SK-N-SH (cell line): ENCODE data around the gene CCSER1. TPM values are rescaled to one million over a fixed set of nuclear protein-coding genes. Genes with fewer than 3 reads are reported as not detected.

ENCODE experiments used
- CTCF ChIA-PET: fragments of 300-600, 350-600 bp; formaldehyde crosslinking; extraction: SDS; loops from one replicate; lab custom pipeline; 2021; lab: Yijun Ruan, JAX
- POLR2A ChIA-PET: fragments of 350-600 bp; sonication (Branson Sonifier 250); formaldehyde crosslinking; extraction: SDS; loops from one replicate; lab custom pipeline; 2020; ENCODE audit warnings: antibody characterized with exemption, inconsistent platforms; lab: Yijun Ruan, JAX
- DNase-seq: peaks from one replicate; pipeline ENCODE4 v3.0.0; 2012
- H2AFZ ChIP-seq: fragments of 200-600 bp; sonication (generic); 2 replicates; pipeline ENCODE4 v1.8.1; 2016; ENCODE audit warnings: antibody characterized with exemption, mild to moderate bottlenecking, low read depth
- H3F3A ChIP-seq: fragments of 200-600 bp; sonication (generic); replicated peaks from 2 replicates; pipeline ENCODE3; 2016; ENCODE audit warnings: antibody characterized with exemption, mild to moderate bottlenecking; ENCODE audit not compliant: insufficient read depth
- H3K27ac ChIP-seq, 2 experiments: fragments of 200-500 bp in 1 of 2; fragments of 200-600 bp in 1 of 2; sonication (Bioruptor generic) in 1 of 2; sonication (generic), shearing (Covaris generic) in 1 of 2; 2 replicates each; pipeline versions ENCODE4 v1.5.1 to v1.6.1; 2014 to 2016; ENCODE audit warnings: low read depth in 2 of 2, inconsistent platforms in 1 of 2, low read length in 1 of 2, mild to moderate bottlenecking in 1 of 2, mixed read lengths in 1 of 2
- H3K27me3 ChIP-seq: fragments of 200-600 bp; sonication (generic), shearing (Covaris generic); 2 replicates; pipeline ENCODE4 v1.6.1; 2016; ENCODE audit warnings: mixed run types; ENCODE audit not compliant: insufficient read depth
- H3K36me3 ChIP-seq, 2 experiments: fragments of 200-500 bp in 1 of 2; fragments of 200-600 bp in 1 of 2; sonication (Bioruptor generic) in 1 of 2; sonication (generic) in 1 of 2; replicated peaks in 1 of 2; 2 replicates each; pipeline versions ENCODE3 to v1.5.1; 2014 to 2016; ENCODE audit warnings: low read length in 1 of 2, mild to moderate bottlenecking in 1 of 2; ENCODE audit not compliant: insufficient read depth in 2 of 2, control insufficient read depth in 1 of 2
- H3K4me1 ChIP-seq, 2 experiments: fragments of 200-500 bp in 1 of 2; fragments of 200-600 bp in 1 of 2; sonication (Bioruptor generic) in 1 of 2; sonication (generic), shearing (Covaris generic) in 1 of 2; 2 replicates each; pipeline versions ENCODE4 v1.5.1 to v1.6.1; 2014 to 2016; ENCODE audit warnings: low read depth in 1 of 2, low read length in 1 of 2, mixed run types in 1 of 2; ENCODE audit not compliant: insufficient read depth in 2 of 2, control insufficient read depth in 1 of 2
- H3K4me2 ChIP-seq: fragments of 200-600 bp; sonication (generic), shearing (Covaris generic); 2 replicates; pipeline ENCODE4 v1.6.1; 2017; ENCODE audit warnings: mixed run types
- H3K4me3 ChIP-seq, 2 experiments: fragments of 200-500 bp in 1 of 2; fragments of 200-600 bp in 1 of 2; sonication (Bioruptor generic) in 1 of 2; sonication (generic), shearing (Covaris generic) in 1 of 2; 2 replicates each; pipeline versions ENCODE4 v1.5.1 to v1.8.1; 2014 to 2016; ENCODE audit warnings: low read depth in 2 of 2, inconsistent platforms in 1 of 2, low read length in 1 of 2, mild to moderate bottlenecking in 1 of 2, mixed read lengths in 1 of 2, moderate library complexity in 1 of 2
- H3K79me2 ChIP-seq: fragments of 200-600 bp; sonication (generic); 2 replicates; pipeline ENCODE4 v1.8.1; 2017; ENCODE audit warnings: mild to moderate bottlenecking; ENCODE audit not compliant: insufficient read depth
- H3K9ac ChIP-seq: fragments of 200-600 bp; sonication (generic); 2 replicates; pipeline ENCODE4 v1.6.1; 2017; ENCODE audit warnings: mixed run types
- H3K9me2 ChIP-seq: fragments of 200-600 bp; sonication (generic); 2 replicates; pipeline ENCODE4 v1.6.1; 2017; ENCODE audit warnings: mixed run types
- H3K9me3 ChIP-seq: fragments of 200-600 bp; sonication (generic); 2 replicates; pipeline ENCODE4 v1.6.1; 2017; ENCODE audit warnings: mixed run types, mild to moderate bottlenecking, moderate library complexity
- H4K20me1 ChIP-seq: fragments of 200-600 bp; sonication (generic); 2 replicates; pipeline ENCODE4 v1.6.1; 2017; ENCODE audit warnings: mild to moderate bottlenecking, mixed run types; ENCODE audit not compliant: insufficient read depth
- CTCF ChIP-seq: fragments of 200-600 bp; sonication (generic); IDR thresholded peaks from 2 replicates; pipeline ENCODE4 v1.6.1; 2017; ENCODE audit warnings: antibody characterized with exemption, mild to moderate bottlenecking, moderate library complexity
- EZH2phosphoT487 ChIP-seq: fragments of 200-600 bp; sonication (generic); IDR thresholded peaks from 2 replicates; pipeline ENCODE4 v1.6.1; 2017; ENCODE audit warnings: low read depth, mixed run types, mild to moderate bottlenecking, antibody characterized with exemption, moderate library complexity, borderline replicate concordance
- IRF3 ChIP-seq: fragments of 150-350 bp; IDR thresholded peaks from 2 replicates; pipeline ENCODE4 v1.6.1; 2016; ENCODE audit warnings: mild to moderate bottlenecking, low read depth, low read length
- JUND ChIP-seq: IDR thresholded peaks from 2 replicates; pipeline ENCODE4 v1.4.0; 2012
- MAX ChIP-seq: IDR thresholded peaks from 2 replicates; pipeline ENCODE4 v1.4.0; 2012; ENCODE audit warnings: low read depth
- MEF2A ChIP-seq: IDR thresholded peaks from 2 replicates; pipeline ENCODE4 v1.4.0; 2012; ENCODE audit warnings: low read depth, borderline replicate concordance
- REST ChIP-seq: IDR thresholded peaks from 2 replicates; pipeline ENCODE4 v1.6.1; 2012; ENCODE audit warnings: mild to moderate bottlenecking, low read depth, low read length, moderate library complexity
- RFX5 ChIP-seq: IDR thresholded peaks from 2 replicates; pipeline ENCODE4 v1.6.1; 2012; ENCODE audit warnings: mild to moderate bottlenecking, improper control_type of control experiment, low read length
- TAF1 ChIP-seq: IDR thresholded peaks from 2 replicates; pipeline ENCODE4 v1.6.1; 2012; ENCODE audit warnings: low read depth, mild to moderate bottlenecking, low read length, moderate library complexity, borderline replicate concordance
- USF2 ChIP-seq: fragments of 150-350 bp; IDR thresholded peaks from 2 replicates; pipeline ENCODE4 v1.6.1; 2017; ENCODE audit warnings: antibody characterized with exemption, low read length, low read depth, borderline replicate concordance
- YY1 ChIP-seq: IDR thresholded peaks from 2 replicates; pipeline ENCODE4 v1.4.0; 2012; ENCODE audit warnings: low read depth, mild to moderate bottlenecking
- ZBTB33 ChIP-seq: IDR thresholded peaks from 2 replicates; pipeline ENCODE4 v1.4.0; 2012; ENCODE audit warnings: low read depth, borderline replicate concordance
- polyA plus RNA-seq, 3 experiments: library from polyadenylated mRNA; depleted of rRNA; stranded (reverse); fragments of >200 nt; gene quantifications; 2 replicates each; pipeline ENCODE4 v1.2.3, GENCODE V29; 2012

Gene CCSER1
- polyA plus RNA-seq, 1 of the 3 experiments (the other 2 are of a cell fraction) = 0.05 TPM

- POLR2A ChIA-PET = no interaction called here
- Histone ChIP-seq H3K4me2 (no peak overlapping the region), H3K36me3 (no peaks in the 10 kb centered on the region), H3K27ac (no peak overlapping the region; a peak in 1 of 4 replicates), H3K9ac (no peak overlapping the region), H3K4me1 (no peaks in the 10 kb centered on the region), H3K27me3 (no peaks in the 10 kb centered on the region), H3K9me3 (no peaks in the 10 kb centered on the region), H3K79me2 (no peaks in the 10 kb centered on the region), H3K4me3 (no peak overlapping the region)
- DNase-seq = no peak
- CTCF ChIA-PET = no interaction called here
- TF ChIP-seq REST (no peak), ZBTB33 (no peak), IRF3 (no peak), CTCF (no peak), YY1 (no peak), USF2 (no peak), JUND (no peak), RFX5 (no peak), MAX (no peak), MEF2A (no peak), EZH2phosphoT487 (no peak), TAF1 (no peak)
- TF ChIP-seq, all 33 proteins: peak for 0
- Histone ChIP-seq H3F3A (no peaks in the 10 kb centered on the region), H2AFZ (no peak overlapping the region), H4K20me1 (no peaks in the 10 kb centered on the region), H3K9me2 (no peaks in the 10 kb centered on the region)
These were observed 600.7 kb downstream of the CCSER1 start for GRCh38 chr4:90727938-90728337.
